GM19025 (cell line): ENCODE results near the gene RAB24.
"Not testable (repeated sequence)": the region's sequence is repeated elsewhere in the genome, so short reads cannot be mapped to it uniquely, and the experiment has no call there.

Source experiments
- ATAC-seq: cut with Tn5 transposase; IDR thresholded peaks from one replicate; pipeline ENCODE4 v1.9.1; 2021; ENCODE audit warnings: mild to moderate bottlenecking, low read depth, moderate library complexity; ENCODE audit not compliant: unreplicated experiment

The RAB24 gene

DNA sequence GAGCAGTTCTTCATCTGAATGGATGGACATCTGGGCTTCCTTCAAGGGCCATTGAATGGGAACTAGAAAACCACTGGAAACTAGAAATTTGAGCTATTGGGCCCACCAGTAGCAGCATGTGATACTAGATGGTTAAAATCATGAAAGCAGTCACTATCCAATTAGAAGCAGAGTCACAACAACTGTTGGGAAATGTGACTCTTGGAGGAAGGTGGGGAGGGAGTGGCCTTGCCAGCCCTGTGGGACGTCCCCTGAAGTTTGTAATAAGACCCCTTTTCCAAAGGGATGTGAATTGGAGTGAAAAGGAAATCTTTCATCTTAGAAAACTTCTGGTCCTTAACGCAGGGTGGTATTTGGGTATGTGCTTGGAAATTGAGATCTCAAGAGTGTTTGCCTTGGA is 5.6 kb downstream of the RAB24 start:
- ATAC-seq = no peak

GRCh38 chr5:177296581-177296980 is 6.9 kb downstream of the RAB24 start:
- no peak for ATAC-seq

- ATAC-seq = no peak
Measured at GRCh38 chr5:177295924-177296323, 7.6 kb downstream of the RAB24 start.

GRCh38 chr5:177294632-177295031 is 8.9 kb downstream of the RAB24 start:
- ATAC-seq = no peak

DNA sequence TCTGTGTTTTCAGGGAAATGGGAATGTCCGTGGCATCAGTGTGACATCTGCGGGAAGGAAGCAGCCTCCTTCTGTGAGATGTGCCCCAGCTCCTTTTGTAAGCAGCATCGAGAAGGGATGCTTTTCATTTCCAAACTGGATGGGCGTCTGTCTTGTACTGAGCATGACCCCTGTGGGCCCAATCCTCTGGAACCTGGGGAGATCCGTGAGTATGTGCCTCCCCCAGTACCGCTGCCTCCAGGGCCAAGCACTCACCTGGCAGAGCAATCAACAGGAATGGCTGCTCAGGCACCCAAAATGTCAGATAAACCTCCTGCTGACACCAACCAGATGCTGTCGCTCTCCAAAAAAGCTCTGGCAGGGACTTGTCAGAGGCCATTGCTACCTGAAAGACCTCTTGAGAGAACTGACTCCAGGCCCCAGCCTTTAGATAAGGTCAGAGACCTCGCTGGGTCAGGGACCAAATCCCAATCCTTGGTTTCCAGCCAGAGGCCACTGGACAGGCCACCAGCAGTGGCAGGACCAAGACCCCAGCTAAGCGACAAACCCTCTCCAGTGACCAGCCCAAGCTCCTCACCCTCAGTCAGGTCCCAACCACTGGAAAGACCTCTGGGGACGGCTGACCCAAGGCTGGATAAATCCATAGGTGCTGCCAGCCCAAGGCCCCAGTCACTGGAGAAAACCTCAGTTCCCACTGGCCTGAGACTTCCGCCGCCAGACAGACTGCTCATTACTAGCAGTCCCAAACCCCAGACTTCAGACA is 9.5 kb downstream of the RAB24 start:
- no peak for ATAC-seq

GRCh38 chr5:177291735-177292134 is 11.8 kb downstream of the RAB24 start:
- ATAC-seq = no peak

GRCh38 chr5:177290816-177291596 is 12.5 kb downstream of the RAB24 start:
- ATAC-seq = no peak

DNA sequence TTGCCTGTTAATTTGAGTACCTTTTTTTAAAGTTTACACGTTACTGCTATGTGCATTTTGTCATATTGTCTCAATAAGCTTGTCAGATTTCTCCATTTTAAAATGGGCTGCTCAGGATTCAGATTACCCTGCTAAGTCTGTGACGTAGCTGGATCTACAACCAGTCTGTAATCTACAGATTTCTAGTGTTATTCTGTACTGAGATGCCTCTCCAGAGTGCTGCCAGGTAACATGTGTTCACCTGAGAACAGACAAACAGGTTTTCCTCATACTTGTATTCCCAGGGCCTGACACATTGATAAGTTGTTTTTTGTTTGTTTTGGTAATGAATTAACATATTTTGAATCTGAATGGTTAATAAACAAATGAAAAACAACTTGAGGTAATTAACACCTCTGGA is 15.3 kb downstream of the RAB24 start:
- no peak for ATAC-seq

GRCh38 chr5:177276886-177277285 is 26.6 kb downstream of the RAB24 start:
- no peak for ATAC-seq

DNA sequence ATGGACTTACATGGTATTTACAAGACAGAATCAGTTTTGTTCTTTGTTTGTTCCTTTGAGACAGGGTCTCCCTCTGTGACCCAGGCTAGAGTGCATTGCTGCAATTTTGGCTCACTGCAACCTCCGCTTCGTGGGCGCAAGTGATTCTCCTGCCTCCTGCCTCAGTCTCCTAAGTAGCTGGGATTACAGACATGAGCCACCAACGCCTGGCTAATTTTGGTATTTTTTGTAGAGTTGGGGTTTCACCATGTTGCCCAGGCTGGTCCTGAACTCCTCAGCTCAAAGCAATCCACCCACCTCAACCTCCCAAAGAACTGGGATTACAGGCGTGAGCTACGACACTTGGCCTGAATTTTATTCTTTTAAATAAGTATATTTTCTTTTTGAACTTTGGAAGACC is 27.6 kb downstream of the RAB24 start:
- ATAC-seq = no peak

- ATAC-seq = no peak
Measured at GRCh38 chr5:177271113-177271512, 32.4 kb downstream of the RAB24 start.

DNA sequence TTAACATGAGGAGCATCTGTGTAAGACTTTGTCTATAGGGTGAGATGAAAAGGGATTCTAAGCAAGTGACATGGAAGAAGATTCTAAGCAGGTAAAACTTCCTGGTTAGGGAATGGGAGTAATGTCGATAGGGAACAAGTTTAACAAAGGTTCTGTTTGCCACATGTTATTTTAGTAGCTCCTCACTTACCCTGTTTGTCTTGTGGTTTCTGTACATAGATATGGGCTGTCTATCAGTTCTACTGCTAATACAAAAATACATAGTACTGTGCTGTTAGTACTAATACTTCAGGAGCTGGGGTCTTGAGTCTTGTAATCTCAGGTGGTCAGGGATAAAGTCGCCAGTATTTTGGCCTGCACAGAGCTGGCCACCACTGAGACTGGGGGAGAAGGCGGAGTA is 32.9 kb downstream of the RAB24 start:
- ATAC-seq = no peak

GRCh38 chr5:177269976-177270375 is 33.5 kb downstream of the RAB24 start:
- no peak for ATAC-seq

DNA sequence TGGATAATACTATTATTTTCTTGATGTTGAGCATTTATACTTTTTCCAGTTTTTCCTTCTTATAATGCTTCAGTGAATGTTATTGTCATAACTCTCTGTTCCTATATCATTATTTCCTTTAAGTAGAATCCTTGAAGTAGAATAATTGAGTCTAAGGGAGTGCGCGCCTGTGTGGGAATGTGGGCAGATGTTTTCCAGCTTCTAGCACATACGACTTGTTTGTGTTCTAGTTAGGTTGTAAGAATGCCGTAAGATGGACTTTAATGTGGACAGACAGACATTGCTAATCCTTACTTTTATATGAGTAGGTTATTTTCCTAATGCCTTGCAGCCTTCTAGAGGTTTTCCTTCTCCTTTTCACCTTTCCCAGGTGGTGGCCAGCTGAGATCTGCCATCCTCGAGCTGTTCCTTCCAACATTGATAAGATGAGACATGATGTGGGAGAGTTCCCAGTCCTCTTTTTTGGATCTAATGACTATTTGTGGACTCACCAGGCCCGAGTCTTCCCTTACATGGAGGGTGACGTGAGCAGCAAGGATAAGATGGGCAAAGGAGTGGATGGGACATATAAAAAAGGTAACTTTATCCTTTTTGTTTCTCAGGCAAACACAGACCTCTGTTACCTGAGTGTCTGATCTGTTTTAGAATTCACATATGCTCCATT is 34.2 kb downstream of the RAB24 start:
- ATAC-seq = no peak

DNA sequence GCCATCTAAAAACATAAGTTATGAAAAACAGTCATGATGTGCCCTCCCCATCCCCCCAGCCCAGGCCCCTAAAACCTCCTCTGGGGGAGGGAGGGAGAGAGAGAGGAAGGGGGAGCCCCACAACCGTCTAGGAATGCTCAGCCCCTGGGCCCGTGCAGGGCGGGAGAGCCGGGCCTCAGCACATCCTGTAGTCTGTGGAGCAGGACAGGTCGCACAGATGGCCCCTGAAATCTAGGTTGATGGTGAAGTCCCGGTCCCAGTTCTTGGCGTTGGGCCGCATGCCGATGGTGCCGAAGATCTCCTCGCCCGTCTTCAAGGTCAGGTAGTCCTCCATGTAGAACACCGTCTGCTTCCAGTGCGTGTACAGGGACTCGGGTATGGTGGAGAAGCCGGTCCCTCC is 38.1 kb downstream of the RAB24 start:
- ATAC-seq = no peak

DNA sequence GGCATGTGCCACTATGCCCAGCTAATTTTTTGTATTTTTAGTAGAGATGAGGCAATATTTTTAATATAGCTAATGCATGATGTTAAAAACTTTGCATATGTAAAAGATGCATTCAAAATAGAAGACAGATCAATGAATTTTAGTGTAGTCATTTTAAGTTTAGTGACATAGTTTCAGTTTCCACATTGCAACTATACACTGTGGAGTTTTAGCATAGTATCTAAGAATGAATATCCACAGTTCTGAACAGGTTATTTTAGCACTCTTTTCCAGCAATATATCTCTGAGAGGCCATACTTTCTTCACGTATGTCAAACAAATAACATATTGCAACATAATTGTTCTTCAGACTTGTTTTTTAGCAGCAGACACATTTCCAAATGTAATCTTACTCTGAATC is 39.3 kb downstream of the RAB24 start:
- no peak for ATAC-seq

- ATAC-seq = no peak
Measured at GRCh38 chr5:177261510-177261909, 42.0 kb downstream of the RAB24 start.

DNA sequence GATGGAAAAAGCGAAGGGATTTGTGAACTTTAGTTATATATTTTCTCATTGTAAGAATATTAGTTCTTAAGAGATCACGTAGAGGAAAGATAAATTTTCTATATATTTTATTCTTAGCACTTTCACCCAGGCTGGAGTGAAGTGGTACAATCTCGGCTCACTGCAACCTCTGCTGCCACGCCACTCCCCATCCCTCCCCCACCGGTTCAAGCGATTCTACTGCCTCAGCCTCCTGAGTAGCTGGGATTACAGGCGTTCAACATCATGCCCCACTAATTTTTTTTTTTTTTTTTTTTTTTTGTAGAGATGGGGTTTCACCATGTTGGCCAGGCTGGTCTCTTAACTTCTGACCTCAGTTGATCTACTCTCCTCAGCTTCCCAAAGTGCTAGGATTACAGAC is 42.6 kb downstream of the RAB24 start:
- no peak for ATAC-seq

DNA sequence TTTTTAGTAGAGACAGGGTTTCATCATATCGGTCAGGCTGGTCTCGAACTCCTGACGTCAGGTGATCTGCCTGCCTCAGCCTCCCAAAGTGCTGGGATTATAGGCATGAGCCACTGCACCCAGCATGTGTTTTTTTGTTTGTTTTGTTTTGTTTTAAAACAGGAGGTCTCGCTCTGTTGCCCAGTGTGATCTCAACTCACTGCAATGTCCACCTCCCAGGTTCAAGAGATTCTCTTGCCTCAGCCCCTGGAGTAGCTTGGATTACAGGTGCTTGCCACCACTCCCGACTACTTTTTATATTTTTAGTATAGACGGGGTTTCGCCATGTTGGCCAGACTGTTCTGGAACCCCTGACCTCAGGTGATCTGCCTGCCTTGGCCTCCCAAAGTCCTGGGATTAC is 44.8 kb downstream of the RAB24 start:
- not testable (repeated sequence) for ATAC-seq

DNA sequence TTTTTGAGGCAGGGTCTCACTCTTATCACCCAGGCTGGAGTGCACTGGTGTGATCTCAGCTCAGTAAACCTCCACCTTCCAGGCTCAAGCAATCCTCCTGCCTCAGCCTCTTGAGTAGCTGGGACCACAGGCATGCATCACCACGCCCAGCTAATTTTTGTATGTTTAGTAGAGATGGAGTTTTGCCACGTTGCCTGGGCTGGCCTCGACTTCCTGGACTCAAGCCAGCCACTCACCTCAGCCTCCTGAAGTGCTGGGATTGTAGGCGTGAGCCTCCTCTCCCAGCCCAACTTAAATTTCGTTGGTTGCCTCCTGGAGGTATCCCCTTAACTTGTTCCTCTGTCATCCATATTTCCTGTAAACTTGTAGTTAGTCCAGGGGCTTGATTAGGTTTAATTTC is 47.2 kb downstream of the RAB24 start:
- no peak for ATAC-seq

DNA sequence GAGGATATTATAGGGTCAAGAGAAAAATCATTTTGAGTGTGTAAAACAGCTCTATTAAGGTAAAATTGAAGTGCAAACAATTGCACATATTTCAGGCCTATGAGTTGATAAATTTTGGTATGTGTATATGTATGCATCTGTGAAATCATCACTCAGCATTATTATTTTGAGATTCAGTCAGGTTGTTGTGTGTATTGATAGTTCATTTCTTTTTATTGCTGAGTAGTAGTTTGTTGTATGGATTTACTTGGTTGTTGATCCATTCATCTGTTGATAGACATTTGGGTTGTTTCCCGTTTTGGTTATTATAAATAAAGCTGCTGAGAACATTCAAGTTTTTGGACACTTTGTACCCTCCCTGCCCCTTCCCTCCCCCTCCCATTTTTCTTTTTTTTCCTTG is 50.3 kb downstream of the RAB24 start:
- no peak for ATAC-seq
